H1 (cell line): ENCODE data around the gene VOPP1. TPM values are rescaled to one million over a fixed set of nuclear protein-coding genes. Genes with fewer than 3 reads are reported as not detected.

Source experiments
- BRCA1 ChIP-seq: IDR thresholded peaks from 2 replicates; pipeline ENCODE4 v1.6.1; 2012; ENCODE audit warnings: low read depth, low read length, improper control_type of control experiment
- EP300 ChIP-seq, 2 experiments: IDR thresholded peaks; 1 replicate in 1 of 2; 2 replicates in 1 of 2; pipeline ENCODE4 v1.6.1; 2011 to 2012; ENCODE audit warnings: low read depth in 2 of 2, low read length in 2 of 2, mild to moderate bottlenecking in 2 of 2, borderline replicate concordance in 1 of 2, inconsistent platforms in 1 of 2, moderate library complexity in 1 of 2
- GABPA ChIP-seq: IDR thresholded peaks from 2 replicates; pipeline ENCODE4 v1.6.1; 2011; ENCODE audit warnings: mild to moderate bottlenecking, low read length, moderate library complexity, borderline replicate concordance; ENCODE audit not compliant: insufficient read depth
- HDAC2 ChIP-seq, 2 experiments: fragments of 300-600 bp in 1 of 2; sonication (generic) in 1 of 2; IDR thresholded peaks; 2 replicates each; pipeline ENCODE4 v1.6.1; 2011 to 2012; ENCODE audit warnings: low read depth in 2 of 2, low read length in 2 of 2, mild to moderate bottlenecking in 2 of 2, moderate library complexity in 2 of 2, borderline replicate concordance in 1 of 2, inconsistent platforms in 1 of 2
- JUN ChIP-seq: IDR thresholded peaks from 2 replicates; pipeline ENCODE4 v1.6.1; 2011; ENCODE audit warnings: low read depth, mild to moderate bottlenecking, improper control_type of control experiment, low read length
- KDM1A ChIP-seq: fragments of 200-600, 300-600 bp; sonication (generic); IDR thresholded peaks from 2 replicates; pipeline ENCODE4 v1.7.1; 2016; ENCODE audit warnings: mild to moderate bottlenecking, low read length, borderline replicate concordance
- NANOG ChIP-seq: IDR thresholded peaks from 2 replicates; pipeline ENCODE4 v1.6.1; 2011; ENCODE audit warnings: low read length, low read depth, mild to moderate bottlenecking, inconsistent platforms; ENCODE audit not compliant: insufficient read depth, poor library complexity, severe bottlenecking
- NRF1 ChIP-seq: IDR thresholded peaks from 2 replicates; pipeline ENCODE4 v1.6.1; 2011; ENCODE audit warnings: mild to moderate bottlenecking, low read depth, low read length, improper control_type of control experiment
- polyA plus RNA-seq, 7 experiments: library from polyadenylated mRNA; depleted of rRNA in 3 of 7; stranded (reverse) in 5 of 7; unstranded in 2 of 7; fragments of >200 nt in 5 of 7; fragments of 200-250 nt in 2 of 7; gene quantifications; 1 replicate in 5 of 7; 2 replicates in 1 of 7; 4 replicates in 1 of 7; pipeline versions ENCODE4 v1.2.1 to v1.2.3, GENCODE V29; 2011 to 2013; ENCODE audit warnings: missing spikeins in 2 of 7, mixed read lengths in 2 of 7
- total RNA-seq: library from RNA; stranded (reverse); fragmentation: NEBNext Ultra II Directional; extraction: Animal tissue kit (Norgen Biotek cat#: 25700); gene quantifications from 2 replicates; pipeline ENCODE4 v1.2.1, GENCODE V29; 2021
- TF ChIP-seq, protein P1 (sequence below): fragments of 300-600 bp; sonication (generic); IDR thresholded peaks from 2 replicates; pipeline ENCODE4 v1.7.1; 2012; ENCODE audit warnings: low read length, moderate library complexity, mild to moderate bottlenecking, inconsistent platforms; ENCODE audit not compliant: insufficient replicate concordance

The VOPP1 gene
- total and polyA plus RNA-seq, 2 of the 8 experiments (the other 6 are each of a cell fraction or from before 2014, with no cell fraction given) = 44.7 to 83.0 TPM

DNA sequence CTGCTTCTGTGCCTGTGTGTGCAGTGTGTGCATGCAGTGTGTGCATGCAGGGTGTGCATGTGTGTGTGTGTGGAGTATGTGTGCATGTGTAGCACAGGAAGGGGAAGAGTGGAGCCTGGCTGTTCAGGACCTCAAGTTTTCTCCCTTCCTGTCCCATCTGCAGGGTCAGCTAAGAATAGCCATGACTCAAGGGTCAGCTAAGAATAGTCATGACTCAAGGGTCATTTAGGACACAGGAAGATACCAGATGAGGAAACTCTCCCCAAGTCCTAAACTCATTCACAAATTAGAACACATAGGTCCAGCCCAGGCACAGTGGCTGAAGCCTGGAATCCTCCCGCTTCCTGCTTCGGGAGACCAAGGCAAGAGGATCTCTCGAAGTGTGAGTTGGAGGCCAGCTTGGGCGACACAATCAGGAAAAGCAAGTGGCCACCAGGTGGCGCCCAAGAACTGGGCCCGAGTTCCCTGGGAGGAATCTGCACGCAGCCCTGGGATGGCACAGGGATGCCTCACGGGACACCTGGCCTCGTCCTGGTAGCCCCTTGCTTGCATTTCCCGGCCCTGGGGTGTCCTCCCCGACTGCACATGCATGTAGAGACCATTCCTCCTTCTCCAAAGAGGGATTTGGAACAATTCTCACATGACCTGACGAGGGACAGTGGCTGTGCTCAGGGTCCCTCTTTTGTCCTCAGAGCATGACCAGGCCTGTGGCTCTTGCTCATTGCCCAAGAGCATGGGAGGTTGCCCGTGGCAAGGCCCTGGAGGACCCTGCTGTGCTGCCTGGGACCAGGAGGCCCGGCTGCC is 21.4 kb upstream of the VOPP1 start (continued):
- TF ChIP-seq BRCA1 (no peak), NRF1 (no peak), EP300 (IDR thresholded peaks at IDR 0.05; ENCODE audit: borderline replicate concordance in 1 of 2, low read depth in 2 of 2, low read length in 2 of 2) (no peak), HDAC2 (IDR thresholded peaks at IDR 0.05; ENCODE audit: borderline replicate concordance in 1 of 2, low read depth in 2 of 2, low read length in 2 of 2) (no peak), GABPA (no peak), NANOG (no peak), KDM1A (peak; percentile 74; the same call in 1 of the 2 replicates), JUN (no peak)
- TF ChIP-seq, protein P1, sequence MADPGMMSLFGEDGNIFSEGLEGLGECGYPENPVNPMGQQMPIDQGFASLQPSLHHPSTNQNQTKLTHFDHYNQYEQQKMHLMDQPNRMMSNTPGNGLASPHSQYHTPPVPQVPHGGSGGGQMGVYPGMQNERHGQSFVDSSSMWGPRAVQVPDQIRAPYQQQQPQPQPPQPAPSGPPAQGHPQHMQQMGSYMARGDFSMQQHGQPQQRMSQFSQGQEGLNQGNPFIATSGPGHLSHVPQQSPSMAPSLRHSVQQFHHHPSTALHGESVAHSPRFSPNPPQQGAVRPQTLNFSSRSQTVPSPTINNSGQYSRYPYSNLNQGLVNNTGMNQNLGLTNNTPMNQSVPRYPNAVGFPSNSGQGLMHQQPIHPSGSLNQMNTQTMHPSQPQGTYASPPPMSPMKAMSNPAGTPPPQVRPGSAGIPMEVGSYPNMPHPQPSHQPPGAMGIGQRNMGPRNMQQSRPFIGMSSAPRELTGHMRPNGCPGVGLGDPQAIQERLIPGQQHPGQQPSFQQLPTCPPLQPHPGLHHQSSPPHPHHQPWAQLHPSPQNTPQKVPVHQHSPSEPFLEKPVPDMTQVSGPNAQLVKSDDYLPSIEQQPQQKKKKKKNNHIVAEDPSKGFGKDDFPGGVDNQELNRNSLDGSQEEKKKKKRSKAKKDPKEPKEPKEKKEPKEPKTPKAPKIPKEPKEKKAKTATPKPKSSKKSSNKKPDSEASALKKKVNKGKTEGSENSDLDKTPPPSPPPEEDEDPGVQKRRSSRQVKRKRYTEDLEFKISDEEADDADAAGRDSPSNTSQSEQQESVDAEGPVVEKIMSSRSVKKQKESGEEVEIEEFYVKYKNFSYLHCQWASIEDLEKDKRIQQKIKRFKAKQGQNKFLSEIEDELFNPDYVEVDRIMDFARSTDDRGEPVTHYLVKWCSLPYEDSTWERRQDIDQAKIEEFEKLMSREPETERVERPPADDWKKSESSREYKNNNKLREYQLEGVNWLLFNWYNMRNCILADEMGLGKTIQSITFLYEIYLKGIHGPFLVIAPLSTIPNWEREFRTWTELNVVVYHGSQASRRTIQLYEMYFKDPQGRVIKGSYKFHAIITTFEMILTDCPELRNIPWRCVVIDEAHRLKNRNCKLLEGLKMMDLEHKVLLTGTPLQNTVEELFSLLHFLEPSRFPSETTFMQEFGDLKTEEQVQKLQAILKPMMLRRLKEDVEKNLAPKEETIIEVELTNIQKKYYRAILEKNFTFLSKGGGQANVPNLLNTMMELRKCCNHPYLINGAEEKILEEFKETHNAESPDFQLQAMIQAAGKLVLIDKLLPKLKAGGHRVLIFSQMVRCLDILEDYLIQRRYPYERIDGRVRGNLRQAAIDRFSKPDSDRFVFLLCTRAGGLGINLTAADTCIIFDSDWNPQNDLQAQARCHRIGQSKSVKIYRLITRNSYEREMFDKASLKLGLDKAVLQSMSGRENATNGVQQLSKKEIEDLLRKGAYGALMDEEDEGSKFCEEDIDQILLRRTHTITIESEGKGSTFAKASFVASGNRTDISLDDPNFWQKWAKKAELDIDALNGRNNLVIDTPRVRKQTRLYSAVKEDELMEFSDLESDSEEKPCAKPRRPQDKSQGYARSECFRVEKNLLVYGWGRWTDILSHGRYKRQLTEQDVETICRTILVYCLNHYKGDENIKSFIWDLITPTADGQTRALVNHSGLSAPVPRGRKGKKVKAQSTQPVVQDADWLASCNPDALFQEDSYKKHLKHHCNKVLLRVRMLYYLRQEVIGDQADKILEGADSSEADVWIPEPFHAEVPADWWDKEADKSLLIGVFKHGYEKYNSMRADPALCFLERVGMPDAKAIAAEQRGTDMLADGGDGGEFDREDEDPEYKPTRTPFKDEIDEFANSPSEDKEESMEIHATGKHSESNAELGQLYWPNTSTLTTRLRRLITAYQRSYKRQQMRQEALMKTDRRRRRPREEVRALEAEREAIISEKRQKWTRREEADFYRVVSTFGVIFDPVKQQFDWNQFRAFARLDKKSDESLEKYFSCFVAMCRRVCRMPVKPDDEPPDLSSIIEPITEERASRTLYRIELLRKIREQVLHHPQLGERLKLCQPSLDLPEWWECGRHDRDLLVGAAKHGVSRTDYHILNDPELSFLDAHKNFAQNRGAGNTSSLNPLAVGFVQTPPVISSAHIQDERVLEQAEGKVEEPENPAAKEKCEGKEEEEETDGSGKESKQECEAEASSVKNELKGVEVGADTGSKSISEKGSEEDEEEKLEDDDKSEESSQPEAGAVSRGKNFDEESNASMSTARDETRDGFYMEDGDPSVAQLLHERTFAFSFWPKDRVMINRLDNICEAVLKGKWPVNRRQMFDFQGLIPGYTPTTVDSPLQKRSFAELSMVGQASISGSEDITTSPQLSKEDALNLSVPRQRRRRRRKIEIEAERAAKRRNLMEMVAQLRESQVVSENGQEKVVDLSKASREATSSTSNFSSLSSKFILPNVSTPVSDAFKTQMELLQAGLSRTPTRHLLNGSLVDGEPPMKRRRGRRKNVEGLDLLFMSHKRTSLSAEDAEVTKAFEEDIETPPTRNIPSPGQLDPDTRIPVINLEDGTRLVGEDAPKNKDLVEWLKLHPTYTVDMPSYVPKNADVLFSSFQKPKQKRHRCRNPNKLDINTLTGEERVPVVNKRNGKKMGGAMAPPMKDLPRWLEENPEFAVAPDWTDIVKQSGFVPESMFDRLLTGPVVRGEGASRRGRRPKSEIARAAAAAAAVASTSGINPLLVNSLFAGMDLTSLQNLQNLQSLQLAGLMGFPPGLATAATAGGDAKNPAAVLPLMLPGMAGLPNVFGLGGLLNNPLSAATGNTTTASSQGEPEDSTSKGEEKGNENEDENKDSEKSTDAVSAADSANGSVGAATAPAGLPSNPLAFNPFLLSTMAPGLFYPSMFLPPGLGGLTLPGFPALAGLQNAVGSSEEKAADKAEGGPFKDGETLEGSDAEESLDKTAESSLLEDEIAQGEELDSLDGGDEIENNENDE = no peak
